Mucosa of rectum (tissue), 2 donors: ENCODE results near the gene DZIP1.
"Not testable (repeated sequence)": the region's sequence is repeated elsewhere in the genome, so short reads cannot be mapped to it uniquely, and the experiment has no call there.

Source experiments
- H3K27ac ChIP-seq, 2 donors: one replicate each; pipeline ENCODE4 v1.7.0; 2013; ENCODE audit warnings: inconsistent platforms in 2 of 2, low read depth in 2 of 2, low read length in 2 of 2
- H3K27me3 ChIP-seq, 2 donors: one replicate each; pipeline ENCODE4 v1.7.0; 2013; ENCODE audit warnings: low read length in 2 of 2; ENCODE audit not compliant: control insufficient read depth in 2 of 2, insufficient read depth in 2 of 2
- H3K36me3 ChIP-seq, 2 donors: one replicate each; pipeline ENCODE4 v1.7.0; 2013; ENCODE audit warnings: low read length in 2 of 2; ENCODE audit not compliant: control insufficient read depth in 2 of 2, insufficient read depth in 2 of 2
- H3K4me1 ChIP-seq, 2 donors: one replicate each; pipeline ENCODE4 v1.7.0; 2013; ENCODE audit warnings: low read length in 2 of 2, mild to moderate bottlenecking in 1 of 2; ENCODE audit not compliant: control insufficient read depth in 2 of 2, insufficient read depth in 2 of 2
- H3K4me3 ChIP-seq, 2 donors: one replicate each; pipeline ENCODE4 v1.7.0; 2013; ENCODE audit warnings: low read length in 2 of 2
- H3K9ac ChIP-seq, 2 donors: one replicate each; pipeline ENCODE4 v1.7.0; 2013; ENCODE audit warnings: low read length in 2 of 2, low read depth in 1 of 2, mild to moderate bottlenecking in 1 of 2
- H3K9me3 ChIP-seq, 2 donors: one replicate each; pipeline ENCODE4 v1.7.0; 2013; ENCODE audit warnings: low read length in 2 of 2; ENCODE audit not compliant: control insufficient read depth in 2 of 2
- donor health status: healthy.
- donor health status: Normal muscosa, but diverticular disease.

The DZIP1 gene

GRCh38 chr13:95579303-95579702 lies 65.2 kb downstream of the DZIP1 start:
- Histone ChIP-seq H3K9me3 (no peaks in the 10 kb centered on the region), H3K9ac (no peak overlapping the region), H3K27me3 (peaks cover 0 to 1% of the 10 kb centered on the region in 2 donors), H3K4me1 (no peaks in the 10 kb centered on the region), H3K27ac (no peak overlapping the region), H3K36me3 (no peaks in the 10 kb centered on the region), H3K4me3 (no peak overlapping the region)

- H3K4me1 ChIP-seq, result no peaks in the 10 kb centered on the region
- H3K27ac ChIP-seq, result no peak overlapping the region
- no peaks in the 10 kb centered on the region for H3K9me3 ChIP-seq
- no peaks in the 10 kb centered on the region for H3K36me3 ChIP-seq
- peaks cover 0 to 1% of the 10 kb centered on the region in 2 donors for H3K27me3 ChIP-seq
- H3K9ac ChIP-seq, result no peak overlapping the region
- no peak overlapping the region for H3K4me3 ChIP-seq
Observed at GRCh38 chr13:95573221-95573620, 71.3 kb downstream of the DZIP1 start.

- no peaks in the 10 kb centered on the region for H3K9me3 ChIP-seq
- H3K4me1 ChIP-seq, result no peaks in the 10 kb centered on the region
- no peak overlapping the region for H3K4me3 ChIP-seq
- no peak overlapping the region for H3K9ac ChIP-seq
- H3K27ac ChIP-seq, result no peak overlapping the region
- H3K27me3 ChIP-seq, result peaks cover 0 to 1% of the 10 kb centered on the region in 2 donors
- H3K36me3 ChIP-seq, result no peaks in the 10 kb centered on the region
Observed at GRCh38 chr13:95571941-95572340, 72.6 kb downstream of the DZIP1 start.

- no peaks in the 10 kb centered on the region for H3K4me1 ChIP-seq
- H3K4me3 ChIP-seq, result no peak overlapping the region
Observed at GRCh38 chr13:95570016-95570415, 74.5 kb downstream of the DZIP1 start.

GRCh38 chr13:95568131-95568530 lies 76.4 kb downstream of the DZIP1 start:
- no peak overlapping the region for H3K9ac ChIP-seq
- H3K36me3 ChIP-seq, result no peaks in the 10 kb centered on the region
- H3K9me3 ChIP-seq, result no peaks in the 10 kb centered on the region
- H3K27ac ChIP-seq, result no peak overlapping the region
- H3K27me3 ChIP-seq, result no peaks in the 10 kb centered on the region
- no peaks in the 10 kb centered on the region for H3K4me1 ChIP-seq
- H3K4me3 ChIP-seq, result no peak overlapping the region

More at GRCh38 chr13:95570016-95570415, 74.5 kb downstream of the DZIP1 start:
- no peak overlapping the region for H3K9ac ChIP-seq
- H3K9me3 ChIP-seq, result no peaks in the 10 kb centered on the region
- H3K27me3 ChIP-seq, result peaks cover 0 to under 1% of the 10 kb centered on the region in 2 donors
- no peaks in the 10 kb centered on the region for H3K36me3 ChIP-seq
- H3K27ac ChIP-seq, result no peak overlapping the region

- not testable (repeated sequence) for H3K36me3 ChIP-seq, H3K4me1 ChIP-seq, H3K9ac ChIP-seq, H3K4me3 ChIP-seq, H3K27me3 ChIP-seq, H3K27ac ChIP-seq, H3K9me3 ChIP-seq
Observed at GRCh38 chr13:95565758-95566157, 78.7 kb downstream of the DZIP1 start.

GRCh38 chr13:95564733-95565291 lies 79.7 kb downstream of the DZIP1 start:
- Histone ChIP-seq H3K36me3 (no peaks in the 10 kb centered on the region), H3K9me3 (no peaks in the 10 kb centered on the region), H3K9ac (no peak overlapping the region), H3K4me3 (no peak overlapping the region), H3K27me3 (no peaks in the 10 kb centered on the region), H3K4me1 (no peaks in the 10 kb centered on the region), H3K27ac (no peak overlapping the region)

GRCh38 chr13:95564091-95564490 lies 80.4 kb downstream of the DZIP1 start:
- Histone ChIP-seq H3K36me3 (no peaks in the 10 kb centered on the region), H3K4me1 (no peaks in the 10 kb centered on the region), H3K9me3 (no peaks in the 10 kb centered on the region), H3K27me3 (no peaks in the 10 kb centered on the region), H3K27ac (no peak overlapping the region), H3K9ac (no peak overlapping the region), H3K4me3 (no peak overlapping the region)

- H3K36me3 ChIP-seq, result no peaks in the 10 kb centered on the region
- no peaks in the 10 kb centered on the region for H3K9me3 ChIP-seq
- no peaks in the 10 kb centered on the region for H3K4me1 ChIP-seq
- no peak overlapping the region for H3K4me3 ChIP-seq
- H3K27ac ChIP-seq, result no peak overlapping the region
- no peak overlapping the region for H3K9ac ChIP-seq
- H3K27me3 ChIP-seq, result peaks cover 2 to 4% of the 10 kb centered on the region in 2 donors
Observed at GRCh38 chr13:95560387-95560786, 84.1 kb downstream of the DZIP1 start.

- Histone ChIP-seq H3K27me3 (peaks cover 10% of the 10 kb centered on the region in 2 donors), H3K9ac (no peak overlapping the region), H3K4me3 (no peak overlapping the region), H3K36me3 (no peaks in the 10 kb centered on the region), H3K27ac (no peak overlapping the region), H3K9me3 (no peaks in the 10 kb centered on the region), H3K4me1 (no peaks in the 10 kb centered on the region)
Observed at GRCh38 chr13:95559100-95559499, 85.4 kb downstream of the DZIP1 start.

GRCh38 chr13:95557013-95557412 lies 87.5 kb downstream of the DZIP1 start:
- H3K27ac ChIP-seq, result no peak overlapping the region
- H3K9me3 ChIP-seq, result no peaks in the 10 kb centered on the region
- no peak overlapping the region for H3K9ac ChIP-seq
- H3K4me1 ChIP-seq, result peaks cover 0 to 5% of the 10 kb centered on the region in 2 donors
- peaks cover 25% of the 10 kb centered on the region in 2 donors for H3K27me3 ChIP-seq
- no peaks in the 10 kb centered on the region for H3K36me3 ChIP-seq
- H3K4me3 ChIP-seq, result no peak overlapping the region
